HepG2 (cell line): Measurements from ENCODE around the gene ANO9. TPM values are rescaled to one million over a fixed set of nuclear protein-coding genes. Genes with fewer than 3 reads are reported as not detected.

Experiments used
- CSRNP1 ChIP-seq: sonication (generic); formaldehyde crosslinking; IDR thresholded peaks from 2 replicates; pipeline ENCODE4 v1.8.1; 2023; ENCODE audit warnings: mild to moderate bottlenecking, missing genetic modification reagents
- CTCF ChIP-seq: sonication (generic); formaldehyde crosslinking; IDR thresholded peaks from 2 replicates; pipeline ENCODE4 v1.5.0; 2020; ENCODE audit warnings: mild to moderate bottlenecking, missing genetic modification reagents, moderate library complexity
- HINFP ChIP-seq: sonication (generic); formaldehyde crosslinking; IDR thresholded peaks from 2 replicates; pipeline ENCODE4 v1.4.0; 2020; ENCODE audit warnings: low read depth, mild to moderate bottlenecking, missing genetic modification reagents
- HNRNPL ChIP-seq: fragments of 200-400 bp; formaldehyde crosslinking; IDR thresholded peaks from 2 replicates; pipeline ENCODE4 v1.6.1; 2017; ENCODE audit warnings: mild to moderate bottlenecking, low read depth, low read length
- IRF9 ChIP-seq: sonication (generic); formaldehyde crosslinking; IDR thresholded peaks from 2 replicates; pipeline ENCODE4 v1.8.0; 2022; ENCODE audit warnings: missing genetic modification reagents, mild to moderate bottlenecking, borderline replicate concordance
- MTERF4 ChIP-seq: sonication (generic); formaldehyde crosslinking; IDR thresholded peaks from 2 replicates; pipeline ENCODE4 v1.8.0; 2023; ENCODE audit warnings: mild to moderate bottlenecking, missing genetic modification reagents
- SNAPC4 ChIP-seq: sonication (generic); formaldehyde crosslinking; IDR thresholded peaks from 2 replicates; pipeline ENCODE4 v1.4.0; 2020; ENCODE audit warnings: mild to moderate bottlenecking, missing genetic modification reagents
- ZBTB7B ChIP-seq: sonication (generic); formaldehyde crosslinking; IDR thresholded peaks from 2 replicates; pipeline ENCODE4 v1.4.0; 2020; ENCODE audit warnings: missing genetic modification reagents
- ZNF263 ChIP-seq: sonication (generic); formaldehyde crosslinking; IDR thresholded peaks from 2 replicates; pipeline ENCODE4 v1.4.0; 2020; ENCODE audit warnings: missing genetic modification reagents
- ZNF276 ChIP-seq: sonication (generic); formaldehyde crosslinking; IDR thresholded peaks from 2 replicates; pipeline ENCODE4 v1.4.0; 2020; ENCODE audit warnings: mild to moderate bottlenecking, low read depth, missing genetic modification reagents
- ZSCAN9 ChIP-seq: IDR thresholded peaks from 2 replicates; pipeline ENCODE4 v1.6.1; 2016; ENCODE audit warnings: borderline replicate concordance
- polyA plus RNA-seq, 8 experiments: library from polyadenylated mRNA; depleted of rRNA in 3 of 8; stranded (reverse) in 7 of 8; unstranded in 1 of 8; fragments of >200 nt; fragmentation: Illumina TruSeq in 4 of 8; extraction: Trizol in 4 of 8; gene quantifications; 2 replicates each; pipeline versions ENCODE4 v1.2.1 to v1.2.3, GENCODE V29; 2011 to 2016; ENCODE audit warnings: low read depth in 4 of 8, missing spikeins in 1 of 8, mixed read lengths in 1 of 8; ENCODE audit not compliant: insufficient read depth in 1 of 8
- total RNA-seq, 5 experiments: library from RNA; depleted of rRNA; stranded (reverse); fragments of >200 nt; fragmentation: Illumina TruSeq; extraction: Trizol; gene quantifications; 2 replicates each; pipeline ENCODE4 v1.2.3, GENCODE V29; 2016; ENCODE audit warnings: low read depth in 1 of 5

Gene ANO9
- total and polyA plus RNA-seq, 2 of the 13 experiments (the other 11 are each of a cell fraction or from before 2014, with no cell fraction given): 8.9 to 14.3 TPM

- no peak for TF ChIP-seq SNAPC4 (CRISPR knock-in tag)
- TF ChIP-seq ZSCAN9: 0 out of 2 replicates have a peak, but pooled peaks have one; percentile 48
- 0 out of 2 replicates have a peak, but pooled peaks have one; percentile 43 for TF ChIP-seq ZNF276 (CRISPR knock-in tag)
- TF ChIP-seq MTERF4 (CRISPR knock-in tag): peak; percentile 50; the same call in 1 of the 2 replicates
- TF ChIP-seq HNRNPL: peak; percentile 61; the same call in 1 of the 2 replicates
- peak; percentile 61 for TF ChIP-seq ZBTB7B (CRISPR knock-in tag)
- no peak for TF ChIP-seq IRF9 (CRISPR knock-in tag)
- no peak; the same call in 1 of the 2 replicates for TF ChIP-seq HINFP (CRISPR knock-in tag)
- TF ChIP-seq CSRNP1: peak; percentile 85; the same call in 1 of the 2 replicates
- peak; percentile 64 for TF ChIP-seq CTCF (CRISPR knock-in tag)
- TF ChIP-seq ZNF263: peak; percentile 36; the same call in 1 of the 2 replicates
Observed at GRCh38 chr11:409600-410483, 32.0 kb downstream of the ANO9 start (continued).
